HG03432 (cell line): Measurements from ENCODE around the gene PPIL4.
"Not testable (repeated sequence)": the region's sequence is repeated elsewhere in the genome, so short reads cannot be mapped to it uniquely, and the experiment has no call there.

ENCODE experiments used
- ATAC-seq: cut with Tn5 transposase; IDR thresholded peaks from one replicate; pipeline ENCODE4 v1.9.1; 2021; ENCODE audit warnings: mild to moderate bottlenecking, moderate library complexity; ENCODE audit not compliant: unreplicated experiment

Gene PPIL4

DNA sequence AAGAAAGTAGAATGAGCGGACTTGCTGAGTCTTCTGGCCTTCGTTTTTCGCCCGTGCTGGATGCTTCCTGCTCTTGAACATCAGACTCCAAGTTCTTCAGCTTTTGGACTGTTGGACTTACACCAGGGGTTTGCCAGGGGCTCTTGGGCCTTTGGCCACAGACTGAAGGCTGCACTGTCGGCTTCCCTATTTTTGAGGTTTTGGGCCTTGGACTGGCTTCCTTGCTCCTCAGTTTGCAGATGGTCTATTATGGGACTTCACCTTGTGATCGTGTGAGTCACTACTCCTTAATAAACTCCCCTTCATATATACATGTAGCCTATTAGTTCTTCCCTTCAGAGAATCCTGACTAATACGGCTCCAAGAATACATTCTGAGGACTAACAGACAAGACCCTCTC lies 83.1 kb downstream of the PPIL4 start:
- not testable (repeated sequence) for ATAC-seq

DNA sequence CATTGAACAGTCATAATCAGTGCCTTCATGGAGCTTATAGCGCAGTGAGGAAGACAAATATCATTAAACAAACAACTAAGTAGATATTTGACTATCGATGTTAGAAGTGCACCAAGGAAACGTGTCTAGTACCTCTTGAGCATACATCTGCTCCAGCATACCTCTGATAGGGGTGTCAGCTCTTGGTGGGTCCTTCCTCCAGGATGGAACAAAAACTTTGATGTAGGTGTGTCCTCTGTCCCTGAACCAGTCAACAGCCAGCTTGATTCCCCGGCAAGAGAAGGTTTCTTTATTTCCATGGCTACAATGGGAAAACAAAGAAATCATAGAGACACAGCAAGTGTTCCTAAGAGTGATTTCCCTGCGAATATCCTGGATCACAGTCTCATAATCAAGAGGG lies 84.2 kb downstream of the PPIL4 start:
- no peak for ATAC-seq

DNA sequence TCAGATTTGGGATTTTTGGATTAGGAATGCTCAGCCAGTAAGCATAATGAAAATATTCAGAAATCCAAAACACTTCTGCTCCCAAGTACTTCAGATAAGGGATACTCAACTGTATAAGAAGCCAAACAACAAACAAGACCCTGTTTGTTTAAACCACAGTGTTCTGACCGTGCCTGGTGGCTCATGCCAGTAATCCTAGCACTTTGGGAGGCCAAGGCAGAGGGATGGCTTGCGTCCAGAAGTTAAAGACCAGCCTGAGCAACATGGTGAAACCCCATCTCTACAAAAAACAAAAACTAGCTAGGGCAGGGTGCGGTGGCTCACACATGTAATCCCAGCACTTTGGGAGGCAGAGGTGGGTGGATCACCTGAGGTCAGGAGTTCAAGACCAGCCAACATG lies 85.6 kb downstream of the PPIL4 start:
- ATAC-seq: not testable (repeated sequence)

DNA sequence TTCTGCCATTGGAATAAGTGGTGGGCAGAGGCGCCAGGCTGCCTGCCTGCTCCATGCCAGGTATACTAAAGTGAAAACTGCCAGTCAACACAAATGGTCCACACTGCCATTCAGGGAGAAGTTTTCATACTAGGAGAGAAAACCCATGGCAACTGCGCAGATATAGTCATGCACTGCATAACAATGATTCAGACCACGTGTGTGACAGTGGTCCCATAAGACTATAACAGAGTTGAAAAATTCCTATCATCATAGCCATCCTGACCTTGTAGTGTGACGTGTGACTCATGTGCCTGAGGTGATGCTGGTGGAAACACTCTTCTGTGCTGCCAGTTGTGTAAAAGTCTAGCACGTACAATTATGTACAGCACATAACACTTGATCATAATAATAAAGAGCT lies 86.1 kb downstream of the PPIL4 start:
- ATAC-seq: no peak

DNA sequence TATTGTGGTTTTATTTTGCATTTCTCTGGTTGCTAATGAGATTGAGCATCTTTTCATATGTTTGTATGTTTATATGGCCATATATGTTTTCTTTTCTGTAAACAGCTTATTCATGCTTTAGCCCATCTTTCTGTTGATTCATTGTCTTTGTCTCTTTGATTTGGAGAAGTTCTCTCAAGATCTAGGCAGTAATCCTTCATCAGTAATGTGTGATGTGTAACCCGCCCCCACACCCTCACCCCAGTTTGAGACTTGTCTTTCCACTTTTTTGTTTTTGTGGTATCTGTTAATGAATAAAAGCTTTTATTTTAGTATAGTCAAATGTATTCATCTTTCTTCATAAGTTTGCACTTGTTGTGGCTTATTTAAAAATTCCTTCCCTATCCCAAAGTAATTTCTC lies 87.0 kb downstream of the PPIL4 start:
- no peak for ATAC-seq

DNA sequence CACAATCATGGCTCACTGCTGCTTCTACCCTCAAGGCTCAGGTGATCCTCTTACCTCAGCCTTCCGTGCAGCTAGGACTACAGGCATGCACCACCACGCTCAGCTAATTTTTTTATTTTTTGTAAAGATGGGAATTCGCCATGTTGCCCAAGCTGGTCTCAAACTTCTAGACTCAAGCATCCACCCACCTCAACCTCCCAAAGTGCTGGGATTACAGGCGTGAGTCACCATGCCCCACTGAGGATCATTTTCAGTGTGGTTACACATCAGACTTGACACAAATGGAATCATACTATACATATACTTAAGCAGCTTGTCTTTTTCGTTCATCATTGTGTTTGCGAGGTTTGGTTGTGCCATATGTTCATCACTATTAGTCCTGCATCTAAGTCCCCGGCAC lies 87.6 kb downstream of the PPIL4 start:
- no peak for ATAC-seq

DNA sequence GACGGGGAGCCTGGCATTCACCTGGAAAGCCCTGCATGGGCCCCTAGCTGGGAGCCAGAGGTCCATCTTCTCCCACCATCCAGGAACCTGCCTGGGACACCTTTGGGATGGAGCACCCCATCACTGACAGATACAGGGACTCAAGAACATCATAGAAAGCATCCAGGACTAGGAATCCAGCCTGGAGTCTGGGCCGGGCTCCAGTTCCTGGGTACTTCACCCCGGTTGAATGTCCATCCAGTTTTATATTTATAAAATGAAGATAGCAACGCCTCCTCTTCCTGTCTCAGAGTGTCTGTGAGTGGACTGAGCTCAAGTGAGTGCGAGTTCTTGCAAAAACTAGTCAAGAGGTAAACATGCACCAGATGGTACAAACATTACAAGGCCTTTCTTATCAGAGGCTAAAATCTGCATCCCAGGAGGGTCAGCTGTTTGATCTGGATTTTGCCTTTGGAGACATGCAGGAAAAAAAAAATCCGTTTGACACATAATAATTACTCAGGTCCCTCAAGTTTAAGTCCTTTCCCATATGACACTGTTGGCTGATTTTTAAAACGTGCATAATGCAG lies 88.4 kb downstream of the PPIL4 start:
- ATAC-seq: no peak

DNA sequence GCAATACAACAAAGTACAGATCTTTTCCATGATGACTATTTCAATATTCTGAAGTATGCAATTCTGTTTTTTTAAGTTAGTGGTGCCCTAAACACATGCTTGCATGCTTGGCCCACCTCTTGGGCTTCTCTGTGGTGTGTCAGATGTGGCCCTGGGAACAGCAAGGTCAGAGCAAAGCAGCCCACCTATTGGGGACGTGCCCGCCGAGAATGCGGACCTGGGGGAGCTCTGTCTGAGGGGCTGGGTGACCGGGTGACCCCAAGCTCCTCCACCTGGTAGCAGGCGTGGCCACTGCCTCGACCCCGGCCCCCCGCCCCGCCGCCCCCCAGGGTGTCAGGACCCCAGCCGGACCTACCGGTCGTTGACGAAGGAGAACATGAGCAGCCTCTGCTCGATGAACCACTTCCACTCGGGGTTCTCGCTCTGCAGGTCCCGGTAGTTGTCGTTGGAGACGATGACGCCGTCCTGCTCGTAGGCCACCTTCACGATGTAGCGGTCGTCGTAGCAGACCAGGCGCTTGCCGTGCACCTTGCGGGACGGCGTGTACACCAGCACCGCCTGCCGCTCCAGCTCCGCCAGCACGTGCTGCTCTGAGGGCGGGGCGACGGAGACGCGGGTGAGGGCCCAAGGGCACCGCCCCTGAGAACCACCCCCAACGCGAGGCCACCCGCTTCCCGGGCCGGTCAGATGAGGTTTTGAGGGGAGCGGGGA lies 89.4 kb downstream of the PPIL4 start:
- no peak for ATAC-seq

DNA sequence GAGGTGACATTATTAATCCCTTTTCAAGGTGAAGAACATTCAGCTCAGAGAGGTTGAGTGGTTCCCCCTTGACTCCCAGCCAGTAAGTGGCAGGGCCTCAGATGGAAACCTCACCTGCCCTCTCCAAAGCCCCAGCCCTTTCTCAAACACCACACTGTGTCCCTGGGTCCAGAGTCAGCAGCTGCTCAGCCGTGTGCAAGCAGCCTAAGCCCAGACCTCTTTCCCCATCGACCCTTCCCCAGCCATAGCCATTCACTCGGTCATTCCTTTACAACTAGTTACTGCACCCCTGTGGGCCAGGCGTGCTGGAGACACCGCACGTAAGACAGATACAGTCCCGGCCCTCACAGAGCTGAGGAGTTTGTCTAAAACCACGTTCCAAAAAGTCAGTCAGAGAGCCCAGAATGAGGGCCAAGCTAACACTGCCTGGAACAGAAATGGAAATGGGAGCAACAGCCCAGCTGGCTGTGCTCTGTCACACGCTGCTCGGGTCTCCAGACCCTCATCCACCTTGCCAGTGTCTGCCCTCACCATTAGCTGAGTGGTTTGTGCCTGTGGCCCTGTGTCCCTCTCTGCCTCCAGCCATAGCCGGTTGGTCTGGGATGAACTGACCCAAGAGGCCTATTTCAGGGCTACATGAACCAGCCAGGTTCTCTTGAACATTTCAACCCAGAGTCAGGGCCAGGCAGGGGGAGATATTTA lies 90.7 kb downstream of the PPIL4 start:
- ATAC-seq: no peak
